NT2/D1 (cell line): ENCODE results near the gene REPS2.

ENCODE experiments used
- DNase-seq: peaks from one replicate; pipeline ENCODE4 v3.0.0-alpha.2; 2011; ENCODE audit warnings: low read depth, low spot score
- H3K27me3 ChIP-seq: 2 replicates; pipeline ENCODE4 v1.6.0; 2011; ENCODE audit warnings: mild to moderate bottlenecking; ENCODE audit not compliant: insufficient read length, insufficient read depth
- H3K36me3 ChIP-seq: 2 replicates; pipeline ENCODE4 v1.6.1; 2011; ENCODE audit warnings: mild to moderate bottlenecking, low read length, mixed read lengths; ENCODE audit not compliant: insufficient read depth, insufficient read length
- H3K4me1 ChIP-seq: 2 replicates; pipeline ENCODE4 v1.5.1; 2011; ENCODE audit not compliant: insufficient read depth, insufficient read length
- H3K4me3 ChIP-seq: 2 replicates; pipeline ENCODE4 v1.5.1; 2011; ENCODE audit warnings: low read depth; ENCODE audit not compliant: insufficient read length
- H3K9ac ChIP-seq: 2 replicates; pipeline ENCODE4 v1.6.0; 2011; ENCODE audit warnings: low read depth; ENCODE audit not compliant: insufficient read length
- H3K9me3 ChIP-seq: 2 replicates; pipeline ENCODE4 v1.5.1; 2011; ENCODE audit warnings: mild to moderate bottlenecking, low read length; ENCODE audit not compliant: insufficient read depth
- SUZ12 ChIP-seq: IDR thresholded peaks from 2 replicates; pipeline ENCODE4 v1.6.1; 2011; ENCODE audit not compliant: insufficient read length, insufficient read depth; ENCODE audit errors: extremely low read depth
- YY1 ChIP-seq: IDR thresholded peaks from 2 replicates; pipeline ENCODE4 v1.6.1; 2011; ENCODE audit not compliant: insufficient read length, insufficient read depth
- ZNF274 ChIP-seq: IDR thresholded peaks from 2 replicates; pipeline ENCODE4 v1.6.1; 2011; ENCODE audit warnings: mild to moderate bottlenecking, low read depth, low read length

The REPS2 gene

DNA sequence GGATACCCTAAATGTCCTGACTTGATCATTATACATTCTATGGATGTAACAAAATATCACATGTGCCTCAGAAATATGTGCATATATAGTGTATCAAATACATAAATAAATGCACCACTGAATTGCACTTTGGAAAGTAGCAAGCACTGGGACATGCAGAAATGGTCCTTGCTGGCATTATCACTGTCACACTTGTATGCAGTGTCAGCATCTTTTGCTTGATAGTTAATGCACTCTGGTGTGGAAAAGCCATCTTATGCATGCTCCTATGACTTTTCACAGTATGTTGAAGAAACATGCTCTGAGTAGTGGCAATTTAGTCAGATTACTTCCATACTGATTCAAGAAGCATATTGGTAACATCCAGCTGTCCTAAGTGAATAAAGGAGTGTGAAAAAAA, 27.5 kb upstream of the REPS2 start:
- Histone ChIP-seq H3K9ac (no peak overlapping the region), H3K27me3 (no peaks in the 10 kb centered on the region), H3K36me3 (no peaks in the 10 kb centered on the region), H3K4me3 (no peak overlapping the region), H3K4me1 (no peaks in the 10 kb centered on the region), H3K9me3 (no peaks in the 10 kb centered on the region)
- TF ChIP-seq SUZ12 (no peak), ZNF274 (no peak), YY1 (no peak)
- DNase-seq: no peak

DNA sequence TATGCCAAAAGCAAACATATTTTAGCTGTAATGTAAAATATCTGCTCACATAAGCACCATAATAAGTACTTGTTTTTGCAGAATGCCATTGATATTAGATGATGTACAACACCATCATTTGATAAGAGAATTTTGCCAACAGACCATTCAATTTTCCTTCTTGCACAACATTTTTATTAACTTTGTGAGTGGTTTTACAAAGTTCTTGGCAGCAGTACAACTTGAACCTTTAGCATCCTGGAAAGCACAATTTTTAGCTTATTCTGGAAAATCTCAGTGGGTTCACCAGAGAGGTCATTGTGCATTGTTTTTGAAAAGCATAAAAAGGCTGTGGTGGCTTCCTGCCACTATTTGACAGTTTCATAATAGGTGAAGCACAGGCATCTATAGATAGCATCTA, 26.4 kb upstream of the REPS2 start:
- Histone ChIP-seq H3K27me3 (no peaks in the 10 kb centered on the region), H3K4me3 (no peak overlapping the region), H3K4me1 (no peaks in the 10 kb centered on the region), H3K9ac (no peak overlapping the region), H3K9me3 (peaks cover 4% of the 10 kb centered on the region; the same call in 1 of the 2 replicates), H3K36me3 (no peaks in the 10 kb centered on the region)
- TF ChIP-seq SUZ12: no peak
- no peak for DNase-seq

DNA sequence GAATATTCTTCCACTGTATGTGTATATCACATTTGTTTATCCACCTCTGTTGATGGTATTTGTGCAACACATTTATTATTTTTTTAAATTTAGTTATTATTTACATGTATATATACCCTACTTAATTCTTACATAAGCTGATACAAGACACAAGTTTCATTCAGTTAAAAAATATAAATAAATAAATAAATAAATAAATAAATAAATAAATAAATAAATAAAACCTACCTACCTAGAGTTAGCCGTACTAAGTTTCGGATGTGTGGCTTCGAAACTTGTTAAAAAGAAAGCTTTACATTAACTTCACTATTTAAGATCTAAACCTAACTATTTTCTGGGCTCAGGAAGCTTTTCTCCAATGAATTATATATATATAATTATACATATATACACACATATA, 23.3 kb upstream of the REPS2 start:
- Histone ChIP-seq H3K9ac (no peak overlapping the region), H3K27me3 (no peaks in the 10 kb centered on the region), H3K4me1 (no peaks in the 10 kb centered on the region), H3K4me3 (no peak overlapping the region), H3K9me3 (peaks cover 4% of the 10 kb centered on the region; the same call in 1 of the 2 replicates), H3K36me3 (no peaks in the 10 kb centered on the region)
- TF ChIP-seq ZNF274 (no peak), SUZ12 (no peak), YY1 (no peak)
- no peak for DNase-seq

DNA sequence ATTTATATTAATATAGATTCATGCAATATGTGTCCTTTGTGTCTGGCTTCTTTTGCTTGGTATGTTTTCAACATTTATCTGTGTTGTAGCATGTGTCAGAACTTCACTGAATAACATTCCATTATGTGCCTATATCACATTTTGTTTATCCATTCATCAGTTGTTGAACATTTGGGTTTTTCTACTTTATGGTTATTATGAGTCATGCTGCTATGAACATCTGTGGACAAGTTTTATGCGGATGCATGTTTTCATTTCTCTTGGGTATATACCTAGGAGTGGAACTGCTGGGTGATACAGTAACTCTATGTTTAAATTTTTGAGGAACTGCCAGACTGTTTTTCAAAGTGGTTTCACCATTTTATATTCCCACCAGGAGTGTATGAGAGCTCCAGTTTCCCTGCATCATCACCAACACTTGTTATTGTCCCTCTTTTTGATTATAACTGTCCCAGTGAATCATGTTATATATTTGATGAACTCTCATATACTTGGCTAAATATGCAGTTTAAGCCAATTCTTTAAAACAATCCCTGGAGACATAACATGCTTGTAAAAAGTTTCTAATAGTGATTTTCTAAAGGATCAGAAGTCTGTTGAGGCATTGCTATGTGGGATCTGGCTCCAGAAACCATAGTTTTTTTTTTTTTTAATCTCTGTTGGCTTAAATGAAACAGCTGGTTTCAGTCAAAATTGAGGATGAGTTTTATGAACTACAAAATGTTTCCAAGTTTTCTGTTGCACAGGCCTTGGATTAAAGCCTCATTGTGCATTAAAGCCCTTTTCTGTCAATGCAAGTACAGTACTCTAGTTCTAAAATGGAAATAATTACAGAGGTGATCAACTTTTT, 21.6 kb upstream of the REPS2 start:
- Histone ChIP-seq H3K9me3 (peaks cover 4% of the 10 kb centered on the region; the same call in 1 of the 2 replicates), H3K36me3 (no peaks in the 10 kb centered on the region), H3K4me1 (no peaks in the 10 kb centered on the region), H3K27me3 (no peaks in the 10 kb centered on the region), H3K9ac (no peak overlapping the region), H3K4me3 (no peak overlapping the region)
- no peak for DNase-seq
- TF ChIP-seq ZNF274 (no peak), YY1 (no peak), SUZ12 (no peak)

DNA sequence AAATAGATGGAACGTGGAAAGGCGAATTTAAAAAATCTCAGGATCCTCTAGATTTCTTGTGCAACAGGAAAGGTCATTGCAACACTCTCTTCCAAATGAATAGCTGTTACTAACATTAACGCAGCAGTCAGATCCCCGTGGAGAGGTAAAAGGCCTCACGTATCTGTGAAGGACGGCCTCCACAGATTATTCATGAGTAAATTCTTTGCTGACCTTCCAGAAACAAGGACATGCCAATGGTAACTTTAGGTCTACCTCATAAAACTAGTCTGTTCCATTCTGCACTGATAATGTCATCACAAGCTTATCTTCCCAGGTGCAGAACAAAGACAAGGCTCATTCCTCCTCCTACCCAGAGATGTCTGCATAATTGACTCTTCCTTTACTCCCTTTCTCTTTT, 16.1 kb upstream of the REPS2 start:
- Histone ChIP-seq H3K9me3 (no peaks in the 10 kb centered on the region), H3K27me3 (no peaks in the 10 kb centered on the region), H3K36me3 (no peaks in the 10 kb centered on the region), H3K4me1 (no peaks in the 10 kb centered on the region), H3K4me3 (no peak overlapping the region), H3K9ac (no peak overlapping the region)
- TF ChIP-seq ZNF274: no peak
- no peak for TF ChIP-seq SUZ12
- TF ChIP-seq YY1: no peak
- no peak for DNase-seq

DNA sequence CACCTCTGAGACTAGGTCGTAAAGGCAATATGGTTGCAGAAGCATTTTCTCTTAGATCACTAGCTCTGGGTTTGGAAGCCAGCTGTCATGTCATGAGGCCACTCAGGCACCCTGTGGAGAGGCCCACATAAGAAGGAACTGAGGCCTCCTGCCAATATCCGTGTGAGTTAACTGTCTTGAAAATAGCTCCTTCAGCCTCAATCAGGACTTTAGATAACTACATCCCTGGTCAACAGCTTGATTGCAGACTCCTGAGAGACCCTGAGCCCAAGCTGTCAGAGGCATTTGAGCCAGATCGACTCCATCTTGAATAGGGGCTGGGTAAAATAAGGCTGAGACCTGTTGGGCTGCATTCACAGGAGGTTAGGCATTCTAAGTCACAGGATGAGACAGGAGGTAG, 15.1 kb upstream of the REPS2 start:
- Histone ChIP-seq H3K36me3 (no peaks in the 10 kb centered on the region), H3K27me3 (no peaks in the 10 kb centered on the region), H3K4me1 (no peaks in the 10 kb centered on the region), H3K9ac (no peak overlapping the region), H3K9me3 (no peaks in the 10 kb centered on the region), H3K4me3 (no peak overlapping the region)
- no peak for TF ChIP-seq YY1
- no peak for TF ChIP-seq ZNF274
- no peak for TF ChIP-seq SUZ12
- DNase-seq: no peak

DNA sequence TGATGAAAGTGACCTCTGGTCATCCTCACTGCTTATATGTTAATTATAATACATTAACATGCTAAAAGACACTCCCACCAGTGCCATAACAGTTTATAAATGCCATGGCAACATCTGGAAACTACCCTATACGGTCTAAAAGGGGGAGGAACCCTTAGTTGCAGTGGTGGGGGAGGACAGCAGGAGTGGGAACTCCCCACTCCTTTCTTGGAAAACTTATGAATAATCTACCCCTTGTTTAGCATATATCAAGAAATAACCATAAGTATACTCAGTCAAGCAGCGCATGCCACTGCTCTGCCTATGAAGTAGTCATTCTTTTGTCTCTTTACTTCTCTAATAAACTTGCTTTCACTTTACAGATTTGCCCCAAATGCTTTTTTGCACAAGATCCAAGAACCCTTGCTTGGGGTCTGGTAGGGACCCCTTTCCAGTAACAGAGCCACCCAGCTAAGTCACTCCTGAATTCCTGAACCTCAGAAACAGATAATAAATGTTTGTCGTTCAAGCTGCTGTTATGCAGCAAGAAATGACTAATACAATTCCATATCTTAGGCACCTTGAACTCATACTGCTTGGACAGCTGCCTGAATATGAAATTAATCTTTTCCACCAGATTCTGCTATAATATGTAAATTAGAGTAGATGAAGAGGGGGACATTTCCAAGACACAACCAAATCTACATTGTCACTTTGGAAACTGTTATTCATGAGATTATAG, 14.4 kb upstream of the REPS2 start:
- Histone ChIP-seq H3K4me1 (no peaks in the 10 kb centered on the region), H3K9ac (no peak overlapping the region), H3K4me3 (no peak overlapping the region), H3K36me3 (no peaks in the 10 kb centered on the region), H3K9me3 (no peaks in the 10 kb centered on the region), H3K27me3 (no peaks in the 10 kb centered on the region)
- TF ChIP-seq ZNF274: no peak
- TF ChIP-seq SUZ12: no peak
- TF ChIP-seq YY1: no peak
- DNase-seq: no peak
